ENCODE results near the gene DYSF.

Gene DYSF

DNA sequence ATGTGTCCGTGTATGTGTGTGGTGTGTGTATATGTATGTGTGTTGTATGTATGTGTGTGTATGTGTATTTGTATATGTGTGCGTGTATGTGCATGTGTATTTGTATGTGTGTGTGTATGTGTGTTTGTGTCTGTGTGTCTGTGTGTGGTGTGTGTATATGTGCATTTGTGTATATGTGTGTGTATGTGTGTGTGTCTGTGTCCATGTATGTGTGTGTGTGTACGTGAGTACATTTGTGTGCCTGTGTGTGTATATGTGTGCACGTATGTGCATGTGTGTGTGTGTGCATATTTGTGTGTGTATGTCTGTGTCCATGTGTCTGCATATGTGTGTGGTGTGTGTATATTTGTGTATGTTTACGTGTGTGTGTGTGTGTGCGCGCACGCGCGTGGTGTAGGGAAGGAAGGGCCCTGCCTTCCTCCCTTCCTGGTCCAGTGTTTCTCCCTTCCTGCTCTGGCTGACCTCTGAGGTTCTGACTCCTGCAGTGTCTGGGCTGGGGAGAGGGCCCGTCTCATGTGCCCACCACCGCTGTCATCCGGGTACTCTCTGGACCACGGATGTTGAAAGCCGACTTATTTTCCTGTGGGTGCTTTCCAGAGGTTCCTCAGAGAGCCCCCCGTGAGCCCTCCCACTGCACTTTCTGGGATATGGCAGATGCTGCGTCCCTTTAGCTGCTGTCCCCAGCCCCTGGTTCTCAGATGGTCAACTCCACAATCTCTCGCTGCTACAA, 209.5 kb downstream of the DYSF start:
- DNase-seq, result no peak

DNA sequence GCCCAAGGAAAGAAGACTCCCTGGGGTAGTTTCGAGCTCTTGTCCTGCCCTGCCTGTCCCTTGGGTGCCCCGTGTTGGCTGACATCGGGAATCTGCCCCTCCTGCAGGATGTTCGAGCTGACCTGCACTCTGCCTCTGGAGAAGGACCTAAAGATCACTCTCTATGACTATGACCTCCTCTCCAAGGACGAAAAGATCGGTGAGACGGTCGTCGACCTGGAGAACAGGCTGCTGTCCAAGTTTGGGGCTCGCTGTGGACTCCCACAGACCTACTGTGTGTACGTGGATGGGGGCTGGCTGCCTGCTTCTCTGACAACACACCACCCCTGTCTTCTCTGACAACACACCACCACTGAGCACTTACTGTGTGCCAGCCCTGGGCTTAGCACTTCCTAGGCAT, 210.8 kb downstream of the DYSF start:
- no peak for DNase-seq

- no peak for DNase-seq
Observed at GRCh38 chr2:71665168-71666093, 212.1 kb downstream of the DYSF start.

DNA sequence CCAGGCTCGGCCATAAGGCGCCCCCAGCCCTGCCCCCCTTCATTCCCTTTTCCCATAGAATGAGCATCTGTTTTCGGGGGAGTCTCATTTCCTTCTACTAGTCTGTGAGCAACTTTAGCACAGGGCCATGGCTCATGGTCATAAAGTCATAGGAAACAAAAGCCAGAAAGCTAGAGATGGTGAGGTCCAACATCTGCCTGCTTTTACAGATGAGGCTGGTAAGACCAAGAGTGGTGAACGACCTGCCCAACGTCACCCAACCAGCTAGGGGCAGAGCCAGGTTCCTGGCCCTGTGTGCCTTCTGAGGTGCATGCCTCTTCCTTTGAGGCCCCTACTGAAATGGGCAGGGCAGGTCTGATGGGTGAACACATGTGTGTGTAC, 212.7 kb downstream of the DYSF start:
- no peak for DNase-seq

GRCh38 chr2:71667256-71668182, 214.2 kb downstream of the DYSF start:
- DNase-seq, result no peak

DNA sequence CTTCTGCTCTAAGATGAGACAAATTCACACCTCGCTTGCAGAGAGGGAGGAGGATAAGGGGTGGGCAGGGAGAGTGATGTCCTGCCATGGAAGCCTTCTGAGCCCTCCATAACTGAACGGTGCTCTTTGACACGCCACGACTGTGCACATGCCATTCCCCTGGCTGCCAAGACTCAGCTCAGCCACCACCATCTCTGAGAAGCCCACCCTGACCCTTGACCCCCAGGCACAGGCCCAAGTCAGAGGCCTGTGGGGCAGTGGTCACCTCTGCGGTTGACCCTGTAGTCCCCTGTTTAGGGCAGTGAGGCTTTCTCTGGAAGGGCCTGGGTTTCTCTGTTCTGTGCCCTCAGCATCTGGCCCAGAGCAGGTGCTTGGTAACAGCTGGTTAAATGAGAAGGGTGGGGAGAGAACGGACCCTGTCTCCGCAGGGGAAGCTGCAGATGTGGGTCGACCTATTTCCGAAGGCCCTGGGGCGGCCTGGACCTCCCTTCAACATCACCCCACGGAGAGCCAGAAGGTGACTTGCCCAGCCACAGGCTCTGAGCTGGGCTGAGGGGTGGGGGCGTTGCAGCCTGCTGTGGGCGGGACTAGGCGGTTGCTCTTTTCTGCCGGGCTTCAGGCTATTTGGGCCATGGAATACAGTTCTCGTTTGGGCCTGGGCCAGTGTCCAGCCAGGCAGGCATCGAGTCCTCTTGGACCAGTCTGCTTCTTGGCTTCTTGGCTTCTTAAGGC, 215.1 kb downstream of the DYSF start:
- DNase-seq, result no peak

GRCh38 chr2:71669058-71669456, 215.7 kb downstream of the DYSF start:
- no peak for DNase-seq

DNA sequence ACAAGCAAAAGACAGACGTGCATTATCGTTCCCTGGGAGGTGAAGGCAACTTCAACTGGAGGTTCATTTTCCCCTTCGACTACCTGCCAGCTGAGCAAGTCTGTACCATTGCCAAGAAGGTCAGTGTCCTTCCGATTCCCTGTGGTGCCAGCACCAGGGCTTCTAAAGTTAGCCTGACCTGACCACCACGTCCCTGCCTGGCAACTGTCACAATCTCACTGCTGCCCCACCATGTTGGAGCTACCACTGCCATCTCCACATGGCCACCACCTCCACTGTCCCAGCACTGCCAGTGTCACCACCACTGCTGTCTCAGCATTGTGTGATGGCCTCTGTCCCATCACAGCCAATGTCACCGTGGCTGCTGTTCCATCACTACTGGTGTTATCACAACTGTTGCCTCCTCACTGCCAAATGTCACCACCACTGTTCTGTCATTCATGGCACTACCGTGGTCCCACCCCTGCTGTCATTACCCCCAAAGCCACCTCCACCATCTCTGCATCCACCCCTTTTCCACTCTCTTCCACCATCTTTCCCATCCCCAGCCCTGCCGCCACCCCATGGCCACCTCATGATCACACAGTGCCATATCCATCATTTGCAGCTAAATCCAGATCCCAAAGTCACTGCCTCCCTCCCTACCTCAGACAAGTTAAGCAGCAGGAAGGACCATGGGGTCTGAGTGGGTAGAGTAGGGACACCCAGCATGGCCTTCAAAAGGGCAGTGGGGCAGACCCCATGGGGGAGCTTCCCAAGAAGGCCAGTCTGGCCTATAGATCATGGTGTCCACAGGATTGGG, 216.5 kb downstream of the DYSF start:
- DNase-seq, result peak; percentile 8

- DNase-seq, result no peak
Observed at GRCh38 chr2:71670430-71670795, 217.1 kb downstream of the DYSF start.

DNA sequence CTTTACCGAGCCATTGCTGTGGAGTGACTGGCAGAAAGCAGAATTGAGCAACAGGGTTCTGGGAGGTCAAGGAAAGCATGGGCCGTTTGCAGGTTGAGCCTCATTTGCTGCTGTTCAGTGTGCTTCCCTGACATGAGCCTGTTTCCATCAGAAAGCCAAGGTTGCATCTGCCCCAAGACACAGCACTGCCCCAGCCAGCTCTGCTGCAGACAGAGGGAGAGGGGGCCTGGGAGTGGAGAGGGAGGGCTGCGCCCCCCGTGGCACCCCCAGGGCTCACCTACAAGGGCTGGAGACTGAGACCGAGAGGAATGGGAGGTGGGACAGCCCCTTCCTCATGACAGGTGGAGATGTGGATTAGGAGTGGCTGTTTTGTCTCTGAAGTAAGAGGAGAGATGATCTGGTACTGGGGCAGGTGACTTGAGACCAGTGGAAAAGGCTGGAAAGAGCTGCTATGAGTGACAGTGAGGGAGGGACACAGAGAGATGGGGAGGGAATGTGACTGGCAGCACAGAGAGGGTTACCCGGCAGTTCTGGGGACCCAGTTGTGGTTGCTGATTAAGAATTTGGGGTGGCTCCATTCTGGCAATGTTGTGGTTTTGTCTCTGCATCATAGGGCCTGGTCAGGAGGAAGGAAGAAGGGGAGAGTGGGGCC, 218.0 kb downstream of the DYSF start:
- no peak for DNase-seq

GRCh38 chr2:71671895-71672825, 218.8 kb downstream of the DYSF start:
- no peak for DNase-seq

DNA sequence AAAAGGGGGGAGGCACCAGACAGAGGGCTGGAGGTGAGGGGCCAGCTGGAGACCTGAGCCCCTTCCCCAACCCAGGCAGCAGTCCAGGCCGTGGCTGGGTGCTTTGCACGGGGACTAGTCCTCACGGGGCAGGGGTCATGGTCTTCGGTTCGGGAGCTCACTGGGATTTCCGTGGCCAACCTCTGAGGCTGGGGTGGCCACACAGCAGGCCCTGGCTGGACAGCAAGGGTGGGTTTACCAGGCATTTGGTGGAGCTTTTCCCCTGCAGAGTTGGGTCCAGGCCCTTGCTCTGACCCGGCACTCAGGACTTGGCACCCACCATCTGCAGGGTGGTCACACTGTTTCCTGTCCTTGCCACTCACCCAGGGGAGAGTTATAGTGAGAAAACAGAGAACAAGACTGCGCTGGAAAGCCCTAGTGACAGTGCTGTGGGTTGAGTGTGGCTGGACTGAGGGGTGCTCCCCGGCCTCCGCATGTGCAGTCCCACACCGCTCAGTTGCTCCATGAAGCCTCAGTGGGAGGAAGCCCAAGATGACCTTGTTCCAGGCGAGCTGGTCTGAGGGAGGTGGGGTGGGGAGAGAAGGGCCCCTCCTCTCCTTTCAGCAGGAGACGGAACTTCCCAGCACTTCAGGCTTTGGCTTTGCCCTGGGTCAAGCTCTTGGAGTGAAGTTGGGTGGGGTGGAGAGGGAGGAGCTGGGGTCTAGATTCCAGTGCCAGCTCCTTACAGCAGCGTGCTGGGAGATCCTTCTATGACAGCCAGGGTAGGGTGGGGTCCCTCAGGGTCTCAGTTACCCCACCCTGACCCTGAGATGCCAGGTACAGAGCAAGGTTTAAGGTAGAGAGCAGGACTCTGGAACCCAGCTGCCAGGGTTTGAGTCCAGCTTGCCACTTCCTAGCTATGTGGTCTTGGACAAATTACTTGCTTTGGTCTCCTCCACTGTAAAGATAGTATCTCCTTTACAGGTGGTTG, 219.8 kb downstream of the DYSF start:
- peak; percentile 6 for DNase-seq

- peak; percentile 14 for DNase-seq
Observed at GRCh38 chr2:71674158-71674851, 220.9 kb downstream of the DYSF start.

- DNase-seq, result no peak
Observed at GRCh38 chr2:71675296-71675695, 221.9 kb downstream of the DYSF start.

GRCh38 chr2:71678874-71679273, 225.5 kb downstream of the DYSF start:
- DNase-seq, result no peak

DNA sequence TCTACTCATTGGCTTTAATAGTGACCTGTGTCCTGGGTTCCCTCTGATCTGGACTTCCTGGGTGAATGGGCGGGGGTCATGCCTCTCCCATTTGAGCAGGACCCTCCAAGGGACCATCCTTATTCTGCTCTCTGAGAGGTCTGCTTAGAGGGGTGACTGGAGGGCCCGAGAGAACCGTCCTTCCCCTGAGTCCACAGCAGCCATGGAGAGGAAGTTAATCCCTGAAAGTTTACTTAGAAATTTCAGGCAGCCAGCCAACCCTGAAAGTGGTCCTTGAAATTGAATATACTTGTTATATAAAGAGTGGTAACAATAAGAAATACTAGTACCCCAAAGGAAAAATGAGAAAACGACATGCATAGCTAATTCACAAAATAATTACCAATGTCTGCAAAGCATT, 226.1 kb downstream of the DYSF start:
- DNase-seq, result no peak

GRCh38 chr2:71680925-71681324, 227.6 kb downstream of the DYSF start:
- DNase-seq, result no peak

- no peak for DNase-seq
Observed at GRCh38 chr2:71681626-71682025, 228.3 kb downstream of the DYSF start.

Measured in stimulated activated CD8-positive, alpha-beta memory T cell treated with anti-CD3 and anti-CD28 coated beads, Interleukin-4, amount 100 ng/mL, for 48 hours (primary cell).